A549 (cell line): ENCODE data around the gene MAPK6. TPM values are rescaled to one million over a fixed set of nuclear protein-coding genes. Genes with fewer than 3 reads are reported as not detected.

Source experiments
- ATAC-seq, 2 experiments: fragments of 200-7000 bp in 1 of 2; fragments of >200 bp in 1 of 2; cut with Nextera tagmentation in 1 of 2; cut with Tn5 transposase in 1 of 2; 3 replicates each; pipeline versions ENCODE4 v1.8.0 to v1.9.1; 2018 to 2020; ENCODE audit warnings: mild to moderate bottlenecking in 1 of 2, moderate library complexity in 1 of 2
- CTCF ChIA-PET: fragments of 300-600 bp; sonication (Branson Sonifier 250); formaldehyde crosslinking; extraction: SDS; loops from one replicate; lab custom pipeline; 2021; ENCODE audit warnings: antibody characterized with exemption, inconsistent platforms; lab: Yijun Ruan, JAX
- POLR2A ChIA-PET: fragments of 350-600 bp; formaldehyde crosslinking; extraction: SDS; loops from one replicate; lab custom pipeline; 2021; ENCODE audit warnings: antibody characterized with exemption, inconsistent platforms; lab: Yijun Ruan, JAX
- DNase-seq, 2 experiments: peaks; one replicate each; pipeline versions ENCODE4 v3.0.0 to v3.0.0-alpha.2; 2011 to 2016; ENCODE audit warnings: low read depth in 1 of 2, low spot score in 1 of 2
- FAIRE-seq: peaks from 2 replicates; lab custom pipeline; 2011; peaks lifted over from hg19 to GRCh38; lab: Jason Lieb, UNC
- H3K27ac ChIP-seq, 2 experiments: fragments of >200 bp; sonication (Bioruptor Twin); formaldehyde crosslinking; 3 replicates each; pipeline ENCODE4 v1.5.1; 2016 to 2017
- H3K4me1 ChIP-seq: fragments of >200 bp; sonication (Bioruptor Twin); formaldehyde crosslinking; 3 replicates; pipeline ENCODE4 v1.6.1; 2016
- H3K4me2 ChIP-seq: fragments of >200 bp; sonication (Bioruptor Twin); formaldehyde crosslinking; 3 replicates; pipeline ENCODE4 v1.6.1; 2016
- H3K4me3 ChIP-seq: fragments of >200 bp; sonication (Bioruptor Twin); formaldehyde crosslinking; 3 replicates; pipeline ENCODE4 v1.5.1; 2016
- H3K9me3 ChIP-seq: fragments of >200 bp; sonication (Bioruptor Twin); formaldehyde crosslinking; 3 replicates; pipeline ENCODE4 v1.6.1; 2016
- BCL3 ChIP-seq: fragments of >200 bp; sonication (Bioruptor Twin); formaldehyde crosslinking; IDR thresholded peaks from 3 replicates; pipeline ENCODE4 v1.6.1; 2016
- CBX2 ChIP-seq: fragments of 200-600 bp; sonication (generic); IDR thresholded peaks from 2 replicates; pipeline ENCODE4 v1.6.1; 2016; ENCODE audit warnings: low read depth, mild to moderate bottlenecking, borderline replicate concordance
- CEBPB ChIP-seq, 2 experiments: fragments of >200 bp in 1 of 2; sonication (Bioruptor Twin) in 1 of 2; formaldehyde crosslinking in 1 of 2; IDR thresholded peaks; 2 replicates each; pipeline ENCODE4 v1.6.1; 2012 to 2016
- CHD2 ChIP-seq: fragments of 150-350 bp; IDR thresholded peaks from 2 replicates; pipeline ENCODE4 v1.6.1; 2014; ENCODE audit warnings: low read length; ENCODE audit not compliant: partially characterized antibody
- ESRRA ChIP-seq: fragments of 150-350 bp; IDR thresholded peaks from 2 replicates; pipeline ENCODE4 v1.6.1; 2014; ENCODE audit warnings: mild to moderate bottlenecking, low read length, borderline replicate concordance
- FOSB ChIP-seq: fragments of 250-450 bp; sonication (Bioruptor Pico); IDR thresholded peaks from 2 replicates; pipeline ENCODE4 v1.5.0; 2020; ENCODE audit warnings: mild to moderate bottlenecking, moderate library complexity
- HDAC2 ChIP-seq: fragments of 200-600 bp; sonication (generic); IDR thresholded peaks from 2 replicates; pipeline ENCODE4 v1.6.1; 2016
- HOXA7 ChIP-seq: fragments of 250-450 bp; sonication (Bioruptor Pico); IDR thresholded peaks from 2 replicates; pipeline ENCODE4 v1.5.0; 2020; ENCODE audit warnings: mild to moderate bottlenecking, moderate library complexity
- KDM1A ChIP-seq: fragments of 200-600 bp; sonication (generic); IDR thresholded peaks from 2 replicates; pipeline ENCODE4 v1.6.1; 2016; ENCODE audit warnings: low read depth, mild to moderate bottlenecking
- MAX ChIP-seq: IDR thresholded peaks from 2 replicates; pipeline ENCODE4 v1.6.1; 2012
- MYC ChIP-seq: IDR thresholded peaks from 2 replicates; pipeline ENCODE4 v1.6.1; 2012; ENCODE audit warnings: mild to moderate bottlenecking, inconsistent platforms, low read length, improper control_type of control experiment, borderline replicate concordance
- NR3C1 ChIP-seq: fragments of >200 bp; sonication (Bioruptor Twin); formaldehyde crosslinking; IDR thresholded peaks from 3 replicates; pipeline ENCODE4 v1.6.1; 2017
- PBX3 ChIP-seq: IDR thresholded peaks from 2 replicates; pipeline ENCODE4 v1.6.1; 2012
- POLR2A ChIP-seq: IDR thresholded peaks from 2 replicates; pipeline ENCODE4 v1.6.1; 2012; ENCODE audit warnings: mild to moderate bottlenecking, low read length
- POLR2AphosphoS2 ChIP-seq: conservative IDR thresholded peaks from 2 replicates; pipeline ENCODE4 v1.6.1; 2012; ENCODE audit warnings: low read length, improper control_type of control experiment, inconsistent platforms
- RCOR1 ChIP-seq: fragments of 150-350 bp; IDR thresholded peaks from 2 replicates; pipeline ENCODE4 v1.6.1; 2014; ENCODE audit warnings: antibody characterized with exemption, low read length, low read depth
- REST ChIP-seq: fragments of 200-600 bp; sonication (generic); IDR thresholded peaks from 2 replicates; pipeline ENCODE4 v1.6.1; 2016; ENCODE audit warnings: antibody characterized with exemption, mild to moderate bottlenecking, moderate library complexity
- RNF2 ChIP-seq: fragments of 200-600 bp; sonication (generic); IDR thresholded peaks from 2 replicates; pipeline ENCODE4 v1.6.1; 2016; ENCODE audit warnings: low read depth, mild to moderate bottlenecking, antibody characterized with exemption, moderate library complexity, borderline replicate concordance
- SMC3 ChIP-seq: fragments of >200 bp; sonication (Bioruptor Twin); formaldehyde crosslinking; IDR thresholded peaks from 3 replicates; pipeline ENCODE4 v1.6.1; 2018; ENCODE audit warnings: inconsistent platforms
- TFCP2L1 ChIP-seq: fragments of 250-450 bp; sonication (Bioruptor Pico); IDR thresholded peaks from 2 replicates; pipeline ENCODE4 v1.5.0; 2021; ENCODE audit warnings: mild to moderate bottlenecking
- WGBS: methylation state at CpG from one replicate; pipeline ENCODE4 v1.1.6; 2017; ENCODE audit errors: missing lambda C conversion rate; 5-methylcytosine and 5-hydroxymethylcytosine counted together
- polyA plus RNA-seq, 4 experiments: library from polyadenylated mRNA; depleted of rRNA in 3 of 4; stranded (reverse); fragments of >200 nt; fragmentation: RNase III in 1 of 4; extraction: RNeasy Plus Mini Kit Qiagen cat#74134 plus additional on column Dnase treatment in 1 of 4; gene quantifications; 2 replicates in 3 of 4; 3 replicates in 1 of 4; pipeline ENCODE4 v1.2.3, GENCODE V29; 2011 to 2017

The MAPK6 gene
- polyA plus RNA-seq, 2 of the 4 experiments (the other 2 are of a cell fraction): 49.1 to 126 TPM

GRCh38 chr15:52106641-52107040, 87.6 kb downstream of the MAPK6 start:
- ChIA-PET CTCF (interaction anchor here (0.6 to 2.5 kb wide), 6 partner anchors 10 to 218 kb away, joined by 3 to 12 read pairs (median 3); no protein-coding TSS in a partner anchor), POLR2A (no interaction called here)
- Histone ChIP-seq H3K27ac (peak overlapping the region in 1 of 2 experiments; percentile 29; a peak in 2 of 6 replicates), H3K4me3 (no peak overlapping the region), H3K4me1 (peaks cover 27% of the 10 kb centered on the region), H3K4me2 (no peak overlapping the region), H3K9me3 (no peaks in the 10 kb centered on the region)
- no peak for DNase-seq
- no peak for FAIRE-seq
- no peak for ATAC-seq
- WGBS: 84% methylated on average over 6 of the region's 6 CpGs
- TF ChIP-seq MYC (no peak), POLR2A (no peak), RNF2 (no peak), PBX3 (no peak), CEBPB (IDR thresholded peaks at IDR 0.05) (no peak), POLR2AphosphoS2 (no peak), ESRRA (no peak), CHD2 (no peak), TFCP2L1 (no peak)

- DNase-seq: no peak
- H3K9me3 ChIP-seq: no peaks in the 10 kb centered on the region
- FAIRE-seq: no peak
- no peak for TF ChIP-seq NR3C1
- TF ChIP-seq ESRRA: no peak
- TF ChIP-seq MAX: no peak
- TF ChIP-seq HDAC2: no peak
- no peak for TF ChIP-seq PBX3
- no peak for TF ChIP-seq KDM1A
- no peak for TF ChIP-seq FOSB (CRISPR knock-in tag)
- no peak for TF ChIP-seq RCOR1
- TF ChIP-seq CBX2: no peak
- no peak for TF ChIP-seq SMC3
- TF ChIP-seq BCL3: no peak
- no peak for TF ChIP-seq HOXA7 (CRISPR knock-in tag)
- no peak for TF ChIP-seq REST
- H3K27ac ChIP-seq: no peak overlapping the region
- H3K4me2 ChIP-seq: no peak overlapping the region
- 96% methylated on average over 6 of the region's 6 CpGs for WGBS
- CTCF ChIA-PET: interaction anchor here (0.6 to 2.5 kb wide), 7 partner anchors 9 to 219 kb away, joined by 3 to 12 read pairs (median 3); no protein-coding TSS in a partner anchor
- H3K4me3 ChIP-seq: no peak overlapping the region
- ATAC-seq: no peak
- POLR2A ChIA-PET: no interaction called here
- H3K4me1 ChIP-seq: peaks cover 22% of the 10 kb centered on the region
Observed at GRCh38 chr15:52107238-52107637, 88.2 kb downstream of the MAPK6 start.
